Measurements from ENCODE around the gene SIRPG. TPM values are rescaled to one million over a fixed set of nuclear protein-coding genes. Genes with fewer than 3 reads are reported as not detected.

Gene SIRPG
- not detected in 2 replicates for total RNA-seq

GRCh38 chr20:1657556-1658334, at the start of gene SIRPG:
Gene SIRPG (minus strand): TSS chr20:1657779. CDS start chr20:1657714, 65 bp downstream.

GRCh38 chr20:1619861-1620444, 37.6 kb downstream of the SIRPG start, which contains the start of gene SIRPB1:
Gene SIRPB1 (minus strand): TSS chr20:1620009. CDS start chr20:1619944, 65 bp downstream.

Other genes starting within 250 kb of the SIRPG start
- 61.7 and 80.5 TPM in 2 replicates for gene NSFL1C, start 190.9 kb downstream of the SIRPG start, total RNA-seq
- 0.07 TPM in 1 of 2 replicates, not detected in the other for gene SIRPB2, start 166.4 kb downstream of the SIRPG start, total RNA-seq
- not detected in 2 replicates for gene SIRPD, start 100.1 kb downstream of the SIRPG start, total RNA-seq
- 0.80 TPM in 1 of 2 replicates, not detected in the other for gene SIRPB1, start 37.8 kb downstream of the SIRPG start, total RNA-seq
- gene SIRPA, start 237.6 kb upstream of the SIRPG start, total RNA-seq = 36.4 and 42.3 TPM in 2 replicates

Measured in mammary microvascular endothelial cell (primary cell).